HL-60 (cell line): ENCODE results near the gene SHB.

Experiments
- CTCF ChIP-seq: IDR thresholded peaks from one replicate; pipeline ENCODE4 v1.5.1; 2011; ENCODE audit warnings: low read length, control low read depth, inconsistent platforms; ENCODE audit not compliant: insufficient read depth
- GABPA ChIP-seq: IDR thresholded peaks from 2 replicates; pipeline ENCODE4 v1.6.1; 2012; ENCODE audit warnings: low read depth
- POLR2AphosphoS5 ChIP-seq: IDR thresholded peaks from 2 replicates; pipeline ENCODE4 v1.6.1; 2012; ENCODE audit warnings: low read depth
- REST ChIP-seq: IDR thresholded peaks from 2 replicates; pipeline ENCODE4 v1.6.1; 2012; ENCODE audit warnings: low read depth; ENCODE audit not compliant: insufficient replicate concordance
- SPI1 ChIP-seq: IDR thresholded peaks from 2 replicates; pipeline ENCODE4 v1.6.1; 2012; ENCODE audit warnings: low read depth, mild to moderate bottlenecking, borderline replicate concordance

- TF ChIP-seq CTCF = no peak
- TF ChIP-seq REST = no peak
- no peak for TF ChIP-seq POLR2AphosphoS5
- TF ChIP-seq GABPA = no peak
- peak; percentile 28; the same call in 1 of the 2 replicates for TF ChIP-seq SPI1
These were observed 33.2 kb downstream of the SHB start for GRCh38 chr9:38035873-38036272.
